ENCODE results near the gene RPTOR. TPM values are rescaled to one million over a fixed set of nuclear protein-coding genes. Genes with fewer than 3 reads are reported as not detected.
"Not testable (repeated sequence)": the region's sequence is repeated elsewhere in the genome, so short reads cannot be mapped to it uniquely, and the experiment has no call there.

The RPTOR gene
- total RNA-seq, 1 donor from 2014 or later = 19.6 TPM

- no peak for DNase-seq (ENCODE audit: low read depth, low spot score)
These were observed 217.4 kb downstream of the RPTOR start for GRCh38 chr17:80762076-80762475.

DNA sequence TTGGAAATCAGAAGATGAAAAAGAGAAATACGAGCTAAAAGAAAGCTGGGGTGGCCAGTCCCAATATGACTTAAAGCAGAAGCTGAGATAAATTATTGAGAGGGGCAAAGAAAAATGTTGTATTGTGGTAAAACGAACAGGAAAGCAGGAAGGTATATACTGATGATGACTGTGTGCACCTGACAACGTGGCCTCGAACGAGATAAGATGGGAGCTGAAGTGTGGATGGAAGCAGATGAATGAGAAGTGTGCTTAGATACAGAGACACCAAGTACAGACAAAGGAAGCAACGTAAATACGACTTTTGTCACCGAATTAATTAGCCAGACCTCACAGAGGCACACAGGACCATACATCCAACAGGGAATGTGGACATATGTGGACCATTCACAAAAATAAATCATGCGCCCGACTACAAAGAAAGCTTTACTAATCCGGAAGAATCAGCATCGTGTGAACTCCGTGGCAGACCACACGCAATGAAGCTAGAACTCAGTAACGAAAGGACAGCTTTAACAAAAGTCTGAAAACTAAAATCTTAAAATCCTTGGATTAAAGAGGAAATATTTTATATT is 218.7 kb downstream of the RPTOR start:
- DNase-seq (ENCODE audit: low read depth, low spot score) = no peak

DNA sequence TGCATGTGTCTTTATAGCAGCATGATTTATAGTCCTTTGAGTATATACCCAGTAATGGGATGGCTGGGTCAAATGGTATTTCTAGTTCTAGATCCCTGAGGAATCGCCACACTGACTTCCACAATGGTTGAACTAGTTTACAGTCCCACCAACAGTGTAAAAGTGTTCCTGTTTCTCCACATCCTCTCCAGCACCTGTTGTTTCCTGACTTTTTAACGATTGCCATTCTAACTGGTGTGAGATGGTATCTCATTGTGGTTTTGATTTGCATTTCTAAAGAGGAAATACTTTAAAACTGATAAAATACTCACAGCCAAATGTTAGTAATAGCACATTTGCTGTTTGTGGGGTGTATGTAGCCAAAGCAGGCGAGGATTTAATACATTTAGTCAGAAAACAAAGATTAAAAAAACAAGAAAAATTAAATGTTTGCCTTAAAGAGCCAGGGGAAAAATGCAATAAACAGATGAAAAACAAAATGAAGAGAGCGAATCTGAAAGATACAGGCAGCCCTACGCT is 220.0 kb downstream of the RPTOR start:
- DNase-seq (ENCODE audit: low read depth, low spot score) = not testable (repeated sequence)

GRCh38 chr17:80765241-80765961 is 220.8 kb downstream of the RPTOR start:
- DNase-seq (ENCODE audit: low read depth, low spot score) = no peak

GRCh38 chr17:80766290-80766855 is 221.7 kb downstream of the RPTOR start:
- no peak for DNase-seq (ENCODE audit: low read depth, low spot score)

GRCh38 chr17:80768389-80768788 is 223.8 kb downstream of the RPTOR start:
- DNase-seq (ENCODE audit: low read depth, low spot score) = no peak

DNA sequence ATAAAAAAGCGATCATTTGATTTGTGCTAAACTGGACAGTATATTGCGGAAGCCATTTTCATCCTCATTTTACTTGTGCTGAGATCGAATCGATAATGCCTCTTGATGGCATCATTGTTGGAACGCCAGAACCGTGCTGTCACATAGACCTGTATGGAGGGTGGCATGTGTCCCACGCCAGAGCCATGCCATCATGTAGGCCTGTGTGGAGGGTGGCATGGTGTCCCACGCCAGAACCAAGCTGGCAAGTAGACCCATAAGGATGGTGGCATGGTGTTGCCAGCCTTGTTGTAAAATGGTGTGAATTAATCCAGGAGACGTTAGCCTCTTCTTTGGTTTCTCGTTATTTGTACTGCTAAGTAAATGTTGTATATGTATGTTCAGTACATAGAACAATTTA is 224.3 kb downstream of the RPTOR start:
- no peak for DNase-seq (ENCODE audit: low read depth, low spot score)

GRCh38 chr17:80769516-80769915 is 224.9 kb downstream of the RPTOR start:
- no peak for DNase-seq (ENCODE audit: low read depth, low spot score)

DNA sequence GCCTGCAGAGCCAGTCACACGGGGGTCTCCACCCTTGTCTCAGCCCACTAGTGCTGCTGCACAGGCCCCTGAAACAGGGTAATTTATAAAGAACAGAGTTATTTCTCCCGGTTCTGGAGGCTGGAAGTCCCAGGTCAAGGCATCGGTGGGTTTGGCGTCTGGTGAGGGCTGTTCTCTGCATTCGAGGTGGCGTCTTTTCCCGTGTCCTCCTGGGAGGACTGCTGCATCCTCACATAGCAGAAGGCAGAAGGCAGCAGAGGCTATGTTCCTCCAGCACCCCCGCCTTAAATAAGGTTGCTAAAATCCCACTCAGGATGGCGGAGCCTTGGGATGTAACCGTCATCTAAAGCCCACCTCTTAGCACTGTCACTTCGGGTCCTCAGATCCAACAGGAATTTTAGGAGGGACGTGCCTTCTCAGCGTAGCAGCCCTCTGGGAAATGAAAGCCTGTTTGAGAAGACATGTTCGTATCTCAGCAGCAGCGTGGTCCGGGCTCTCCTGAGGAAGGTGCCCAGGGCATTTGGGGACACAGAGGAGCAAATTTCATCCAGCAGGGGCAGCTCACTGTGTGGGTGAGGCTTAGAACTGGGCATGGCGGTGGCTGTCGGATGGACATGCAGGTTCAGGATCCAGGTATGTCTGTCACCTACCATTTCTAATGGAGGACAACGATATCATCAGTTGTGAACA is 225.4 kb downstream of the RPTOR start:
- no peak for DNase-seq (ENCODE audit: low read depth, low spot score)

- no peak for DNase-seq (ENCODE audit: low read depth, low spot score)
These were observed 226.4 kb downstream of the RPTOR start for GRCh38 chr17:80770881-80771611.

DNA sequence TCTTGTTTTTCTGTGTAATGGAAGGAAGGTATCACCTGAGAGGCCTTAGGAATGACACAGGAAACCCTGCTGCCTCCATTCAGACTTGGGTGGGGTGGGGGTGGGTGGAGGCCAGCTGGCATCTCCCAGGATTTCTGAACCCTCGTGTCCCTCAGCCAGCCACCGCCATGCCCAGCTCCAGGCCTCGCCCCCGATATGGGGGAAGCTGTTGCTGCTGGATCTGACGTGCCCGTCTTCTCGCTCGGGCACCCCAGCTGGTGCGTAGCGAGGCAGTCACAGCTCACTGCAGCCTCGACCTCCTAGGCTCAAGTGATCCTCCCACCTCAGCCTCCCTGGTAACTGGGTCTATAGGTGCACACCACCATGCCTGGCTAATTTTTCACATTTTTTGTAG is 227.0 kb downstream of the RPTOR start:
- no peak for DNase-seq (ENCODE audit: low read depth, low spot score)

GRCh38 chr17:80772906-80773242 is 228.2 kb downstream of the RPTOR start:
- no peak for DNase-seq (ENCODE audit: low read depth, low spot score)

- DNase-seq (ENCODE audit: low read depth, low spot score) = no peak
These were observed 228.8 kb downstream of the RPTOR start for GRCh38 chr17:80773243-80773991.

DNA sequence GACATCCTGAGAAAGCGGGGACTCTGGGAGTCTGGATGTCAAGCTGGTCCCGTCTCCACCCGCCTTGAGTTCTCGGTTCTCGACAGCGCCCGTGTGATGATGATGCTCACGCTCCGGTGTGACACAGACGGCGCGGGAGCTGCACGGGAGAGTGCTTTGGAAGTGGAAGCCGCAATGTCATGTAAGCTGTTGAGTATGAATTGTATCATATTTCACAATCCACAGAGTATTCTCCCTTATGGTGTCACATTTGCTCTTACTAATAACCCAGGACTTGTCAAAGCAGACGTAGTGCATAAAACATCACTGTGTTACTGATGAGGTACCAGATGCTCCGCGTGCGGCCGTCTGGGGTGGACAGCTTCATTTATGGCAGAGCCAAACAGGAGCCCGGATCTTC is 229.5 kb downstream of the RPTOR start:
- no peak for DNase-seq (ENCODE audit: low read depth, low spot score)

GRCh38 chr17:80774643-80775281 is 230.1 kb downstream of the RPTOR start:
- no peak for DNase-seq (ENCODE audit: low read depth, low spot score)

DNA sequence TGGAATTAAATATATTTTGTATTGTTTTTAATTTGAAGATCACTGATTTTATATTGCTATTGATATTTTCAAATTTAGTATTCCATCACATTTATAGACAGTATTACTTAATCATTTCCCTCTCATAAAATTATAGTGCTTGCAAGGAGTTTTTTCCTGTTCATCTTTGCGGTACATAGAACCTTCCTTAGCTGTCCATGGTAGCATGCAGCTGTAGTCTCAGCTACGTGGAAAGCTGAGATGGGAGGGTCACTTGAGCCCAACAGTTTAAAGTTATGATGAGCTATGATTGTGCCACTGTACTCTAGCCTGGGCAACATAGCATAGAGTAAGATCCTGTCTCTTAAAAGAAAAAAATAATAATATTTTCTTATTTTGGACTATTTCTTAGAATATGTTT is 231.2 kb downstream of the RPTOR start:
- DNase-seq (ENCODE audit: low read depth, low spot score) = no peak

DNA sequence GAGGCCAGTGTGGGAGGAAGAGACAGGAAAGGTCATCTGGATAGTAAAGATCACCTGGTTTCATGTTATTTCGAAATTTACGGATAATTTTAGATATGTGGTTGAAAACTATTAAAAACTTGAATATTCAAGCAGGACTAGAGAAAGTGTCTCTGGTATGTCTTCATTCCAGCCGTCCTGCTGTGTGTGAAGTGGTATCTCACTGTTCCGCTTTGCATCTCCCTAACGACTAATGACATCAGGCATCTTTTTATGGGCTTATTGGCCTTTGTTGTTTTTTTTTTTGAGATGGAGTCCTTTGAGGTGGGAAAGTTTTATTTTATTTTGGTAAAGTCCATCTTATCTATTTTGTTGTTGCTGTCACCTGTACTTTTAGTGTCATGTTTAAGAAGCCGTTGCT is 232.6 kb downstream of the RPTOR start:
- DNase-seq (ENCODE audit: low read depth, low spot score) = no peak

DNA sequence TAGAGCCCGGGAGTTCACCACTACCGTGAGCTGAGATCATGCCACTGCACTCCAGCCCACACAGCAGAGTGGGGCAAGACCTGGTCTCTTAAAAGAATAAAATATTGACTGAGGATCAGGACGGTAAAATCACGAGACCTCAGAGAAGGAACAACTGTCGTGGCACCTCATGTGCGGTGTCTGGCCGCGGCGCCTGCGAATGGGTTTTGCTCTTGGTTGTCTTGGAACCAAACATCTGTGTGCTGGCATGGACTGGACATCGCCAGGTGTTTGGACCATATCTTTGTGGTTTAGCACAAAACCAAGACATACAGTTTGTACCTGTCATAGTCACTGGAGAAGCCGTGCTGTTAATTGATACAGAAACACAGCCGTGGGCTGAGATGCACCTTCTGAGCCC is 234.1 kb downstream of the RPTOR start:
- no peak for DNase-seq (ENCODE audit: low read depth, low spot score)

DNA sequence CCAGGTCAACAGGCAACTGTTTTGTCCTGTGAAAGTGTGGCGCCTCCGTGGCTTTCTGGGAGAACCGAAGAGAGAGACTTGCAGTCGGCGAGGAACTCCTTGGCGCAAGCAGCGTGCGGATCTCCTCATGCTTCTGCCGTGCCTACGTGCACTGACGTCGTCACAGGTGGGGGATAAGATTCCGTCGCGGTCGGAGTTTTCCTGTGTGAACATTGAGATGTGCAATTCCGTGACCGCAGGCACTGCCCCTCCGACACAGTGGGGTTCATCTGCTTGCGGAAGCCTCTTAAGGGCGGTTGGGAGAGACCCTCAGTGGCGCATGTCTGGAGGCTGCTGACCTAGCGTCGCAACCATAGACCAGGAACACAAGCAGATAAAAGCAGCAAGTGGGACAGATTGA is 234.7 kb downstream of the RPTOR start:
- DNase-seq (ENCODE audit: low read depth, low spot score) = no peak

GRCh38 chr17:80779961-80780380 is 235.3 kb downstream of the RPTOR start:
- DNase-seq (ENCODE audit: low read depth, low spot score) = no peak
